Fibroblast of skin of scalp (primary cell): ENCODE data around the gene ULK3.

ENCODE experiments used
- DNase-seq: peaks from one replicate; pipeline ENCODE4 v3.0.0-alpha.2; 2013

Gene ULK3

DNA sequence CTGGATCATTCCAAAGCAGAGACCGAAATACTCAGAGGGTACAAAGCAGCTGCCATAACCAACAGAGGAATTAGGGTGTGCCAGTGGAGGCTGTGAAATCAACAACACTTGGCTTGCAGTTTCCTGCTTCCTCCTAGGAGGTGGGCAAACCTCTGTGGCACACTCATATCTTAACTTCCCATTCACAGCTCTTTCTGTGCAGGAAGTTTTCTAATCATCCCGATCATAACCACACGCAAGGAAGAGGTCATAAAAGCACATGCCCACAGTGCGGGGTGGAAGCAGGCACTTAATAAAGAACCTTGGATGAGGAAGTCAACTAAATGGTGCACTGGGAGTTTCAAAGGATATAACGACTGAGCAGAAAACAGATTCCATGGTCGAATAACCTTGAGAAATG, 25.1 kb upstream of the ULK3 start:
- DNase-seq: no peak

DNA sequence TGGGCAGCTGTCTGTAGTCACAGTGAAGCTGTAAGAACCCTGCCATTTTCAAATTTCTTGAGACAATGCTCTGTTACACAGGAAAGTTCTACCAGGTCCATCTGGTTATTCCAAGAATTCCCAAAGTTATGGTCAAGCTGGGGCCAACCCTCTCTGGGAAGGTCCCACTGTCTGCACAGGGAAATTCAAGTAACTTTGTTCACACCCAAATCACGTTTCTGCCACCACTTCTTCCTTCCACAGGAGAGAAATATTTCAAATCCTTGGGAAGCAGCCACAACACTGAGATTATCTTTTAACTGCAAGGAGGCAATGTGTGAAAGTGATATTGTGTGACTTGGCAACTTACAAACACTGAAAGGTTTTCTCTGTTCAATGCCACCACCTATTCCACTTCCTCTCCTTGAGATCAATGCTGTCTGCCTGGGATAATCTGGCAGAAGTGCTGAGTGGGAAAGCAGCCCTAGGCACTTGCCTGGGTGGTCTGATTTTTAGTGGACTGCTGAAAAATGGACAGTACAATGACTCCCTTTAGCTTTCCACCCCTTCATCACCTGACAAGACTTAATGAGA, 24.6 kb upstream of the ULK3 start:
- DNase-seq: no peak

DNA sequence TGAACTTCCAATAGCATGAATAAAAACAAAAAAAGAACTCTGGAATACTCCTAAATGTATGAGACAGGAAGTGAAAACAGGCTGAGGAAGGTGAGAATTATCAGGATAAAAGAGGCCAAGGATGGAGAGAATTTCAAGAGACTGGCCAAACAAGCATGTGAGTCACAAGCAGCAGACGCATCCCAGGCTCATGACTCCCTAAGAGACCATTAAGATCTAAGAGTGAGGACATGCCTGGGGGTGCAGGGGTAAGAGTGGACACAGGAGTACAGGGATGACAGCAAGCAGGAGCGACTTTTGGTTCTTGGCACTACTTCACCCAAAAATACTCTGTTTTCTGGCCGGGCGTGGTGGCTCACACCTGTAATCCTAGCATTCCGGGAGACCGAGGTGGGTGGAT, 23.1 kb upstream of the ULK3 start:
- peak; percentile 30 for DNase-seq

DNA sequence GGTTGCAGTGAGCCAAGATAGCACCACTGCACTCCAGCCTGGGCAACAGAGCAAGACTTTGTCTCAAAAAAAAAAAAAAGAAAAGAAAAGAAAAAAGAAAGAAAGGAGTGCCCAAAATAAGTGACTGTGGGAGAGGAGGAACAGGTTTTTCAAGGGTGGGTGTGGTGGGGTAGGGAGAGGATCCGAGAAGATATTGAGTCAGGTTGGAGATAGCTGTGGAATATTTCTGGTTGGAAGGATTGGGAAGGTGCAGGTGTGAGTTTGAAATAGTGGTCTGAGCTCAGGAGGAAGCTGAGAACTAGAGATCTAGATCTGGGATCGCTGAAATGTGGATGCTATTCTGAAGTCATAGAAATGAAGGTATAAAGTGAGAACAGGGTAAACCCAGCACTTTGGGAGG, 22.4 kb upstream of the ULK3 start:
- no peak for DNase-seq

DNA sequence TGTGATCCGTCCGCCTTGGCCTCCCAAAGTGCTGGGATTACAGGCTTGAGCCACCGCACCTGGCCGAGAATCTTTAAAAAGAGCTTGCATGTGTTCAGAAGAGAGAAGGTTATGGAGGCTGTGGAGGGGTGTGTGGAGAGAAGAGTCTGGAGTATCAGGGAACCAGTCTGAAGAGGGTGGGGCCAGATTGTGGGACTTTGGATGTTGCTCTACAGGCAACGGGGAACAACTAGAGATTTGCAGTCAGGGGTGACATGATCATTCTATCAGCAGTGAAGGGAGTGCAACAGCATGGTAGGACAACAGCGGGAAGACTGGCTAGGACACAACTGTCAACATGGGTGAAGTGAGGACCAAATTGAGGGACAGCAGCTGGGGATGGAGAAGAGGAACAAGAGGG, 21.3 kb upstream of the ULK3 start:
- no peak for DNase-seq

DNA sequence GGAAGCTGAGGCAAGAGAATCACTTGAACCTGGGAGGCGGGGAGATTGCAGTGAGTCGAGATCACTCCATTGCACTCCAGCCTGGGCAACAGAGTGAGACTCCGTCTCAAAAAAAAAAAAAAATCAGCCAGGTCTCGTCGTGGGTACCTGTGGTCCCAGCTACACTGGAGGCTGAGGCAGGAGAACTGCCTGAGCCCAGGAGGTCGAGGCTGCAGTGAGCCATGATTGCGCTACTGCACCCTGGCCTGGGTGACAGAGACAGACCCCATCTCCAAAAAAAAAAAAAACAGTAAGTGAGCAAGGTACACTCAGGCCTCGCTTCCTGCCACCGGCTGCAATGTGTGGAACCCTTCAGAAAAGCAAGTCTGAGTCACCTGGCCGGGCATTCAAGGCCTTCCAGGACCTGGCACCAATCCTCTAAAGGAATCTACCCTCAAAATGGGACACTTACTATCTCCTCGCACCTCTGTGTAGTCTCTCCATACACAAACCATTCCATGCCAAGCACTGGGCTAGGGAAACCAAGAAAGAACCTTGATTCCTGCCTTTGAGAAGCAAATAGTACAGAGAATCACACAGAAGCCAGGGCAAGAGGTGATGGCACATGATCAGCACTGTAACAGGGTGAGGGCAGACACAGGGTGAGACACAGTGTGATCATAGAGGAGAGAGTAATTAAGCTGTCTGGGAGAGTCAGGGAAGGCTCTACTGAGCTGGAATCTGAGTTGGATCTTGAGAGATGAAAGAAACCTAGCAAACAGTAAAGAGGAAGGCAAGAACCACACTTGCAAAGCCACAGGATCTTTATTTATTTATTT, 20.5 kb upstream of the ULK3 start:
- no peak for DNase-seq

DNA sequence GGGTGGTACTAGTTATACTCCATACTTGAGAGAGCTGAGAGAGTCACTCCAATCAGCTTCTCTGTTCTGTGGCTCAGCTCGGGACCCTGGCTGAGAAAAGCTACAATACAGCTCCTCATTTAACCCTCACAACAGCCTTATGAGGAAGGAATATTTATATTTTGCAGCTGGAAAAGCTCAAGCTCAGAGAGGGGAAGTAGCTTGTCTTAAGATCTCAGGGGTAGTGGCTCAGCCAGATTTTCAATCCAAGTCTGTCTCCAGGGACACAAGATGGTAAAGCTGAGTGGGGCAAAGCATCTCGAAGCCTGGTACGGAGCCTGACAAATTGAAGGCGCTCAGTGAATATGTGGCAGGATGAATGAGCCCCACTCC, 15.4 kb upstream of the ULK3 start:
- DNase-seq: no peak

DNA sequence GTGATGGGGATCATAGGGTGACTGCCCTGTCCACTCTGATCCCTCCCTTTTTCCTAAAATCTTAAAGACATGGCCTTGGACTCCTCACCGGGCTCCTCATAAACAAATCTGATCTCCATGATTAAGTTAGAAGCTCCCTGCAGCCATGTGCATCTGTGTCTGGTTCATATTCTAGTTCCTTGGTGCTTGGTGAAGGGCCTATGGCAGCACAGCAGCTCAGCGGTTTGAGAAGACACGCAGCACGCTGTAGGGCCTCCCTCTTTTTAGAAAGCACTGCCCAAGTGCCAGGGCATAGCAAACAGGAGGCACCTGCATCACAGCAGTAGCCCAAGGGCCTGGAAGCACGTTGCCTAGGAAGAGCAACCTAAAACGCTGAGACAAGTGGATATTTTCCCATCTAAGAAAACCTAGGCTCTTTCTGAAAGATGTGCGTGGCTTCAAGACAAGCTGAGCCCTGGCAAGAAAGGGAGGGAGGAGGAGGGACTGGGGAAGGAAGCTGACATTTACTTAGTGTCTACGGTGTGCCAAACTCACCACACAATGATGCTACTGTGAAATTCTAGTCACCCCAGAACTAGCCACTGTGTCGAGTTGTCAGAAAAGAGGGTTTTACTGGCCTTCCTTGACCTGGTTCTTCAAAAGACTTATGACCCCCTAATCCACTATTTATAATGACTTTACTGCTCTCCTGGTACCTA, 14.9 kb upstream of the ULK3 start:
- DNase-seq: no peak

DNA sequence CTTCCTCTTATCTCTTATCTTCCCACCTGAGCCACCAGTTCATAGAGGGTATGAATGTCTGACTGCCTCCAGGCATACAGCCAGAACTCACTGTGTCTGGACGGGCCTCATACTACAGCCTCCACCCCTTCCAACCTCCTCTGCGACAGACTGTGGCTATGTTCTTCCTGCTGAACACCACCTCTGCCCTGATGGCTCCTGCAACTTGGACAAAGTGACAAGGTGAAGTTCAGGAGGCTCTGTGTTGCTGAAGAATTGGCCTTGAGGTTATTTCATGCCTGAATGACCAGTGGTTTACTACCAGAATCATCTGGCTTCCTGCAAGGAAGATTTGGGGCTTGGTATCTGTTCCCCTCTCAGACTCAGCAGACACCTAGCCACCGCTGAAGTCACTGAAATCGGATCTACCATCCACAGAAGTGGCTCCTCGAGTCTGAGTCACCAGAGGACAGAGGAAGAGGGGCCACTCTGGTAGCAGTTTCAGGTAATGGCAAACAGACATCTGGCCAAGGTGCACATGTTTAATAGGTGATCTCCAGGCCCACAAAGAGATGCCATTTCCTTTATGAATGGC, 14.2 kb upstream of the ULK3 start:
- no peak for DNase-seq

DNA sequence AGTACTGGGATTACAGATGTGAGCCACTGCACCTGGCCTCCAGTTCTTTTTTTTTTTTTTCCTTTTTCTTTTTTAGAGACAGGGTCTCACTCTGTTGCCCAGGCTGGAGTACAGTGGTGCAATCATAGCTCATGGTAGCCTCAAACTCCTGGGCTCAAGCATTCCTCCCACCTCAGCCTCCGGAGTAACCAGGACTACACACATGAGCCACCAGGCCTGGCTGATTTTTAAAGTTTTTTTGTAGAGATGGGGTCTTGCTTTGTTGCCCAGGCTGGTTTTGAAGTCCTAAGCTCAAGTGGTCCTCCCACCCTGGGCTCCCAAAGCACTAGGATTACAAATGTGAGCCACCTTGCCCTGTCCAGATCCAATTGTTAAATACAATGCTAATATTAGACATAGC, 13.6 kb upstream of the ULK3 start:
- no peak for DNase-seq

DNA sequence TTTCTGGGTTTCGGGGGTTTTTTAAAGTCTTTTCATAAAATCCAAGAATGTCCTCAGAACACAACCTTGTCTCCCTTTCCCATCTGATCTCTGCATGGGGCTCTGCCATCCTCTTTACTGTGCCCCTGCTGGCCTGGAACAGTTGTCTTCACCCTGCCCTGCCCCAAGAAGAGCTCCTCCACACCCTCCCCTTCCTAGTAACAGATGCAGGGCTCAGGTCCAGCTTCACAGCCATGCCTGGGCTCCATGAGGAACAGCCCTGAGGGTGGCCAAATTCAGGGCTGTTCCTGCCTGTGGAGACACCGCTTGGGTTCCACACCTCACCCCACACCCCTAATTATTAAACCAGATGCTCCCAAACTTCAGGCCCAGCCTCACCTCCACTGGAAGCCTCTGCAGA, 12.9 kb upstream of the ULK3 start:
- no peak for DNase-seq

DNA sequence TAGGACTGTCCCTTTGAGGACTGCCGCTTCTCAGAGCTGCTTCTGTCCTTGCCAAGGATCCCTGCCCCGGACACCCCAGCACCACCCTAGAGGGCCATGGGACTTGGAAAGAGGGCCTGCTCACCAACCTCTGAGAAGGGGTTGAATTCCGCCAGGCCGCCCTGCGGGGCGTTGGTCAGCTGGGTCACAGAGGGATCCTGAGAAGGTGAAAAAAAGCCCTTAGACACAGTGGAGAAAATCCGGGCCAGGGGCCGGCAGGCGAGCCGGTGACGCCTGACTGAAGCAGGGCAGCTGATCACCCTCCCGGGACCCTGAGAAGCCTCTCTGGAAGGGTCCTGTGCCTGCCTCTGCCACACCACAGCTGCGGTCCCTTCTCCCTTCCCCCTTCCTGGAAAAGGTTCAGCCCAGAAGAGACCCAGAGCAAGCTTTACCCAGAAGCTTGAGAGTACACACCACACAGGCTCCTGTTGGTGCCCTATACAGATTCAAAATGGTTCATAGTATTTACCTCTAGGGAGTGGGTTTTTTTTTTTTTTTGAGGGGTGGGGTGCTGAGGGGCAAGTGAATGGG, 11.6 kb upstream of the ULK3 start:
- DNase-seq: no peak

DNA sequence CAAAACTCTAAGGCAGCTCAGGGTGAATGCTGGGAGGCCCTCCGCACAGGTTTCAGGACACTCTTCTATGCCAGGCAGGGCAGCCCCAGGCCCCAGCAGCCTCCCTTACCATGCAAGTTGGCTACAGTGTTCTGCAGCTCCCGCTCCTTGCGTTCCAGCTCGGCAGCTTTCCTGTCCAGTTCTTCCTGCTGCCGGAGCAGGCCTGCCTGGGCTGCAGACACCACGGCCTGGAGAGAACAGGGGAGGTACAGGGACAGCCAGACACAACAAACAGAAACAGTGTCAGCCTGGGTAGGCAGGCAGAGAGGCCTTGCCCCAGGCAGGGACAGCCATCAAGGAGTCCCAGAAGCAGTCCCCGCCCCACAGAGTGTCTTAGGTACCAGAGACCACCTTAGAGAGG, 9.0 kb upstream of the ULK3 start:
- no peak for DNase-seq

DNA sequence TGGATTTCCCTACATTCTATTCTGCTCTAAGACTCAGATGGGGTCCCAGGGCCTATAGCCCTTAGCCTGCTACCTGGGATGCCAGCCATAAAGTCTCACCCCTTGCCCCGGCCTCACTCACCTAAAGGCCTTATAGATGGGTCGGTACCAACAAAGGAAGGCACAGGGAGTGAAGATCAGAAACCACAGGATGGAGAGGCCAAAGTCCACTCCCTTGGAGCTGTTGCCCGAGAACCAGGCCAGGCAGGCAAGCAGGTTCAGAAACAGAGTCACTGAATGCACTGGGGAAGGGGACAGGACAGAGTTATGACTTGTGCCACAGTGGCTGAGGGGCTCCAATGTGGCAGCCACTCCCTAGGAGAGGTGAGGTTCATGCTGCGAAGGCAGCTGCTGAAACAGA, 7.4 kb upstream of the ULK3 start:
- no peak for DNase-seq

DNA sequence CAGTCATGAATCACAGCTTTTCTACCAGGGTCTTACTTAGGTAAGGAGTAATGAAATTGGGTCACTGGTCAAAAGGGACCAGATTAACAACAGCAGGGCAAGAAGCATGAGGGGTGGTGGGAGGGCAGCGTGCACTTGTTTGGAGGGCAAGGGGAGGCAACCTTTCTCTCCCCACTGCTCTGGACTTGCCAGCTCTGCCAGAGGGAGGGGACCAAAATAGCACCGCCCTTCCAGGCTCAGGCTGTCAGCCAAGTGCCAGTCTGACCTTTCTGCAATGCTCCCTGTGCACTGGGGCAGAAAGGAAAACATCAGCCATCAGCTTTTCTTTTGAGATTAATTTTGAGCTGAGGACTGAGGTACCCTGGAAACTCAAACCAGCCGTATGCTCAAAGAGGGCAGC, 4.5 kb upstream of the ULK3 start:
- DNase-seq: no peak

DNA sequence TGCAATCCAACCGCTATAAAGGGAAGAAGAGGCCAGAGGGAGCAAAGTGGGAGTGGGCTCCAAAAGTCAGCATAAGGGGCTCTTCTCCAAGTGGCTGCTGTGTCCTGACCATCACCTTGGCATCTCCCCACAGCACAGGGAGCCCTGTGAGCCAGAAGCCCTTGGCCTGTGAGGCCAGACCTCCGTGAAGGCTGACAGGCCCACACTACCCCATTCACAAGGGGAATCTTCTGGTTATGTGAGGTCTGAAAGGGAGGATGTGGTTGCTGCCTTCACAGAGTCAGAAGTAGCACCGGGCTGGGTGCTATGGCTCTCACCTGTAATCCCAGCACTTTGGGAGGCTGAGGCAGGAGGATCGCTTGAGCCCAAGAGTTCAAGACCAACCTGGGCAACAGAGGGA, 2.6 kb upstream of the ULK3 start:
- DNase-seq: no peak

DNA sequence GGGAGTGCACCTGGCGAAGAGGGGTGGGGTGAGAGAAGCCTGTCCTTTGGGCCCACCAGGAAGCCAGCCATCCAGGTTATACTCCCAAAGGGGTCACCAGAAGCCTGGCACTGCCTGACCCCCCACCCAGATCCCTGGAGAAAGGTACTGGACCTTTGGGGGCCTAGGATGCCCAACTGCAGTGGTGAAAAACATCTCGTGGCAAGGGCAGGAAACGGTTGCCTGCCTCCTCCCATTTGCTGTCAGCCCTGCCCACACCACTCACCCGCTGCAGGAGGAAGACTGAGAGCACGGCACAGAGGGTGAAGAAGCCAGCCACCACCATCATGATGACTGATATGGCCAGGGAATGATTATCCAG, 2.2 kb upstream of the ULK3 start:
- no peak for DNase-seq

DNA sequence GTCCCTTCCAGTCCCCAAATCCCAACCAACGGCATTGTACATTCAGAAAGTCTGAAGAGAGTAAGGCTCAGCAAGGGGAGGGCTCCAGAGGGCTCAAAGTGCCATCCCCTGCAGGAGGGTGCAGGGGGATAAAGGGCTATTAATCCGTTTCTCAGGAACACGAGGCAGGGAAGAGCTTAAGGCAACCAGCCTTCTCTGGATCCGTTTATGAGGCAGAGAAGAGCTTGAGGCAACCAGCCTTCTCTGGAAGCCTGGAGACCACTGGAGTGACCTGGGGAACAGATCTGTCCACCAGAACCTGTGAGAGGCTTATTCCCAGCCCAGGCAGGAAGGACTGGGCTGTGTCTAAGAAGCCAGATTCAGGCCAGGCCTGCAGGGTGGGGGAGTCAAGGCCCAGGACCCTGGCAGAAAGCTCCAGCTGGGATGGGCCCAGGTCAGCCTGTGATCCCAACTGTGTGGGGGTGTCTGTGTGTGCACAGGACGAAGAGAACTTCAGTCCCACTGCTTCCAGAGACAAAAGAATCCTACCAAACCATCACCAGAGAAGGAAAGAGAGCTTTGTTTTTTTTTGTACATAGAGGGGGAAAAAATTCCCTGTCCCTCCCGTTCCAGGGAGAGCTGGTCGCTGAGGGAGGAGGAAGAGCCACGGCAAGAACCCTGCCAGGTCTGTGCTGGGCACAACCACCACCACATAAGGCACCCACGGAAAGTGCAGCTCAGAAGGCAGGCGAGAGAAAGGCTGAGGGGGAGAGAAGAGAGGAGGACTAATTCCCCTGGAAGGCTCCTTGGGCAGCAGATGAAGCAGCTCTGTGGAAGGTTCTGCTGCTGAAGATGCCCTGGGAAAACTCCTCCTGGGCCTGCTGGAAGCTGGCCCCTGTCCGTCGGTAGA, 1.6 kb upstream of the ULK3 start:
- no peak for DNase-seq

DNA sequence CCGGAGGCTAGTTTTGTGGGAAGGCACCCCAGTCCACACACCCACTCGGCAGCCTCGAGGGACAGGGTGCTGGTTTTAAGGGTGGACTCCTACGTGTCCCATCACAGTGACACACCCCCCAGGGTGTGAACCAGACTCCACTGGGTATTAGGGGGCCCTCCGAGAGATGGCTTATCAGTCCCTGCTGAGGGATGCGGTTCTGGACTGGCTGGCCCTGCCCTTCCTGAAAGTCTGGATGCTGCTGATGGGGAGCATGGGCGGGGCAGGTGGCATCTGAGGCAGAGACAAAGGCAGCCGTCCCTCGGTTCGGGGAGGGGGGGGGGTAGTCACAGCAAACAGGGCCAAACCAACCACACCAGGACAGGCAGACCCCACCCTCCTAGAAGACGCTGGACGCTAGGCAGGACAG, 939 bp upstream of the ULK3 start:
- no peak for DNase-seq

DNA sequence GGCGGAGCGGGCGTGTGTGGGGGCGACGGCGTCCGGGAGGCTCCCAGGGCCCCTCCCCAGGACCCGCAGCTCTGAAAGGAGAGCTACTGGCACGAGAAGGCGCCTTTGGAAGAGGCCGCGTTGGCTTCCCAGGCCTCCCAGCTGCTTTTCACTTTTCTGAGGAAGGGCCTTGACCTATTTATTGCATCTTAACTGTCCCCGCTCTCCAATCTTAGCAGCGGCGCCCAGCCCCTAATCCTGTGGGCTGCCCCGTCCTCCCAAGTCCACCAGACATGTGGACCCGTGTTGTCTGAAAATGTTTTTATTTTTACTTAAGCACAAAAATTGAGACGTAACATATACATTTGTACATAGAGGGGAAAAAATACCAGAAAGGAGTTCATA, 481 bp upstream of the ULK3 start:
- no peak for DNase-seq

DNA sequence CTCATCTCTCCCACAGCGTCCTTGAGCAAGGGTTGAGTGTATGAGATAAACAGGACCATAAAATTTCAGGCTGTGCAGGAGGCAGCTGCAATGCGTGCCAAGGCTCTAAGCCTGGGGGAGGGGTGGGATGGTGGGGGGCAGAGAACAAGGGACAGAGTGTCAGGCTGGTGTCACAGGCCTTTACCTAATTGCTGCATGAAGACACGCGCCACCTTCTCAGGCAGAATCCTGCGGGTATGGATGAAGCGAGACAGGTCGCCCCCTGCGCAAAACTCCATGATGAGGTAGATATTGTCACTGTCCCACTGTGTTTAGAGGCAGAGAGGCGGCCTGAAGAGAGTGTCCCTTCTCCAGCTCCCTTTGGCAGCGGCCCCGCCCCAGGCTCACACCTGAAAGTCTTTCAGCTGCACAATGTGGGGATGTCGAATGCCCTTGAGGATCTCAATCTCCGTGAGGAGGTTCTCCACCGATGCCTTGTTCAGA, 1.0 kb downstream of the ULK3 start:
- no peak for DNase-seq
